IMR-90 (cell line): ENCODE measurements around the gene ETFA. TPM values are rescaled to one million over a fixed set of nuclear protein-coding genes. Genes with fewer than 3 reads are reported as not detected.

Source experiments
- ATAC-seq: fragments of 200-7000 bp; cut with Tn5 transposase; 2 replicates; pipeline ENCODE4 v1.9.1; 2020; ENCODE audit warnings: low read depth, mild to moderate bottlenecking, moderate library complexity
- BruUV-seq: library from RNA; stranded (reverse); fragments of 400-500 nt; replicated peaks from 2 replicates; lab custom pipeline; 2021; lab: Mats Ljungman, UMichigan
- CTCF ChIA-PET: fragments of 300-600 bp; formaldehyde crosslinking; extraction: SDS; loops from one replicate; lab custom pipeline; 2021; ENCODE audit warnings: antibody characterized with exemption; lab: Yijun Ruan, JAX
- POLR2A ChIA-PET: fragments of 300-600 bp; sonication (Branson Sonifier 250); formaldehyde crosslinking; loops from one replicate; lab custom pipeline; 2022; ENCODE audit warnings: antibody characterized with exemption; ENCODE audit not compliant: unreplicated experiment; lab: Charles Lee
- DNase-seq: peaks from one replicate; pipeline ENCODE4 v3.0.0; 2013
- H2AFZ ChIP-seq: replicated peaks from 2 replicates; pipeline ENCODE3; 2013; ENCODE audit warnings: low read length, mild to moderate bottlenecking; ENCODE audit not compliant: poor library complexity
- H2AK5ac ChIP-seq: 2 replicates; pipeline ENCODE4 v1.6.1; 2013; ENCODE audit warnings: low read depth, low read length, inconsistent platforms
- H2AK9ac ChIP-seq: replicated peaks from 2 replicates; pipeline ENCODE3; 2013; ENCODE audit warnings: mild to moderate bottlenecking, low read depth, low read length, moderate library complexity; ENCODE audit not compliant: poor library complexity
- H2BK120ac ChIP-seq: 2 replicates; pipeline ENCODE4 v1.6.1; 2013; ENCODE audit warnings: low read depth, low read length, inconsistent platforms
- H2BK15ac ChIP-seq: 3 replicates; pipeline ENCODE4 v1.6.1; 2013; ENCODE audit warnings: low read depth, low read length, inconsistent platforms
- H2BK20ac ChIP-seq: 2 replicates; pipeline ENCODE4 v1.6.1; 2013; ENCODE audit warnings: low read depth, mild to moderate bottlenecking, inconsistent platforms, low read length, moderate library complexity
- H2BK5ac ChIP-seq: 2 replicates; pipeline ENCODE4 v1.6.1; 2013; ENCODE audit warnings: mild to moderate bottlenecking, low read depth, low read length, inconsistent platforms; ENCODE audit not compliant: poor library complexity, severe bottlenecking
- H3K14ac ChIP-seq: replicated peaks from 2 replicates; pipeline ENCODE4 v1.6.1; 2013; ENCODE audit warnings: low read depth, low read length, inconsistent platforms
- H3K18ac ChIP-seq: 2 replicates; pipeline ENCODE4 v1.6.1; 2013; ENCODE audit warnings: low read depth, low read length, control low read depth
- H3K23ac ChIP-seq: 2 replicates; pipeline ENCODE4 v1.6.1; 2013; ENCODE audit warnings: low read depth, low read length, inconsistent platforms
- H3K27ac ChIP-seq: 2 replicates; pipeline ENCODE4 v1.5.1; 2013; ENCODE audit warnings: mild to moderate bottlenecking, control low read depth, low read length; ENCODE audit not compliant: insufficient read depth
- H3K27me3 ChIP-seq: 2 replicates; pipeline ENCODE4 v1.6.1; 2013; ENCODE audit warnings: low read length; ENCODE audit not compliant: control insufficient read depth, insufficient read depth
- H3K36me3 ChIP-seq: 2 replicates; pipeline ENCODE4 v1.6.1; 2013; ENCODE audit warnings: low read length, mixed read lengths; ENCODE audit not compliant: control insufficient read depth, insufficient read depth
- H3K4ac ChIP-seq: 2 replicates; pipeline ENCODE4 v1.6.1; 2013; ENCODE audit warnings: low read depth, low read length, inconsistent platforms
- H3K4me1 ChIP-seq: 2 replicates; pipeline ENCODE4 v1.6.1; 2013; ENCODE audit warnings: low read length, mixed read lengths; ENCODE audit not compliant: control insufficient read depth, insufficient read depth
- H3K4me2 ChIP-seq: 2 replicates; pipeline ENCODE4 v1.6.1; 2013; ENCODE audit warnings: low read depth, mild to moderate bottlenecking, control low read depth, low read length, moderate library complexity
- H3K4me3 ChIP-seq: 2 replicates; pipeline ENCODE4 v1.5.1; 2013; ENCODE audit warnings: low read depth, mild to moderate bottlenecking, control low read depth, low read length, moderate library complexity; ENCODE audit not compliant: insufficient read depth
- H3K56ac ChIP-seq: 2 replicates; pipeline ENCODE4 v1.6.1; 2013; ENCODE audit warnings: low read length, inconsistent platforms; ENCODE audit not compliant: insufficient read depth; ENCODE audit errors: extremely low read depth
- H3K79me1 ChIP-seq, 2 experiments: 2 replicates each; pipeline ENCODE4 v1.6.1; 2013; ENCODE audit warnings: low read length in 2 of 2, inconsistent platforms in 1 of 2, low read depth in 1 of 2
- H3K9ac ChIP-seq: 2 replicates; pipeline ENCODE4 v1.6.1; 2013; ENCODE audit warnings: low read depth, low read length, control low read depth
- H3K9me1 ChIP-seq: 2 replicates; pipeline ENCODE4 v1.6.1; 2013; ENCODE audit warnings: low read length, inconsistent platforms; ENCODE audit not compliant: insufficient read depth
- H3K9me3 ChIP-seq: 2 replicates; pipeline ENCODE4 v1.6.1; 2013; ENCODE audit warnings: low read length; ENCODE audit not compliant: control insufficient read depth, insufficient read depth
- H4K20me1 ChIP-seq: 2 replicates; pipeline ENCODE4 v1.6.1; 2013; ENCODE audit warnings: low read length, inconsistent platforms; ENCODE audit not compliant: insufficient read depth
- H4K5ac ChIP-seq: 2 replicates; pipeline ENCODE4 v1.6.1; 2013; ENCODE audit warnings: mild to moderate bottlenecking, low read depth, low read length, control low read depth
- H4K8ac ChIP-seq, 2 experiments: 2 replicates each; pipeline ENCODE4 v1.6.1; 2013; ENCODE audit warnings: low read depth in 2 of 2, low read length in 2 of 2, control low read depth in 1 of 2, inconsistent platforms in 1 of 2
- H4K91ac ChIP-seq: 2 replicates; pipeline ENCODE4 v1.6.1; 2013; ENCODE audit warnings: low read depth, low read length, inconsistent platforms; ENCODE audit not compliant: insufficient read depth
- BHLHE40 ChIP-seq: fragments of 150-350 bp; IDR thresholded peaks from 2 replicates; pipeline ENCODE4 v1.6.1; 2016; ENCODE audit warnings: mild to moderate bottlenecking, low read depth, low read length
- CEBPB ChIP-seq: IDR thresholded peaks from 2 replicates; pipeline ENCODE4 v1.6.1; 2012; ENCODE audit warnings: low read depth, low read length, improper control_type of control experiment
- CHD1 ChIP-seq: IDR thresholded peaks from 2 replicates; pipeline ENCODE4 v1.6.1; 2012; ENCODE audit warnings: low read depth, low read length, improper control_type of control experiment
- CTCF ChIP-seq: conservative IDR thresholded peaks from 2 replicates; pipeline ENCODE4 v1.5.1; 2012; ENCODE audit warnings: mild to moderate bottlenecking, low read depth, low read length, improper control_type of control experiment
- ELK1 ChIP-seq: fragments of 150-350 bp; IDR thresholded peaks from 2 replicates; pipeline ENCODE4 v1.6.1; 2016; ENCODE audit warnings: low read depth, mild to moderate bottlenecking, low read length, moderate library complexity, borderline replicate concordance
- FOS ChIP-seq: fragments of 150-350 bp; IDR thresholded peaks from 2 replicates; pipeline ENCODE4 v1.6.1; 2016; ENCODE audit warnings: low read depth, low read length
- MAFK ChIP-seq: IDR thresholded peaks from 2 replicates; pipeline ENCODE4 v1.6.1; 2012; ENCODE audit warnings: low read depth, low read length, improper control_type of control experiment
- MAZ ChIP-seq: IDR thresholded peaks from 2 replicates; pipeline ENCODE4 v1.6.1; 2012; ENCODE audit warnings: low read depth, mild to moderate bottlenecking, low read length, improper control_type of control experiment, moderate library complexity, borderline replicate concordance
- MXI1 ChIP-seq: IDR thresholded peaks from 2 replicates; pipeline ENCODE4 v1.6.1; 2012; ENCODE audit warnings: low read depth, mild to moderate bottlenecking, low read length, moderate library complexity, borderline replicate concordance
- NFE2L2 ChIP-seq: fragments of 150-350 bp; IDR thresholded peaks from 2 replicates; pipeline ENCODE4 v1.6.1; 2016; ENCODE audit warnings: low read depth, mild to moderate bottlenecking, low read length
- POLR2A ChIP-seq: IDR thresholded peaks from 2 replicates; pipeline ENCODE4 v1.6.1; 2012; ENCODE audit warnings: mild to moderate bottlenecking, low read depth, low read length
- RAD21 ChIP-seq: IDR thresholded peaks from 2 replicates; pipeline ENCODE4 v1.6.1; 2012; ENCODE audit warnings: low read length, improper control_type of control experiment
- RCOR1 ChIP-seq: IDR thresholded peaks from 2 replicates; pipeline ENCODE4 v1.6.1; 2012; ENCODE audit warnings: mild to moderate bottlenecking, low read length, improper control_type of control experiment; ENCODE audit not compliant: insufficient replicate concordance
- RFX5 ChIP-seq: IDR thresholded peaks from 2 replicates; pipeline ENCODE4 v1.8.0; 2012; ENCODE audit warnings: low read depth, mild to moderate bottlenecking, low read length, moderate library complexity
- SMC3 ChIP-seq: fragments of 150-350 bp; IDR thresholded peaks from 2 replicates; pipeline ENCODE4 v1.6.1; 2016; ENCODE audit warnings: low read depth, mild to moderate bottlenecking, antibody characterized with exemption, low read length, moderate library complexity
- USF2 ChIP-seq: fragments of 150-350 bp; IDR thresholded peaks from 2 replicates; pipeline ENCODE4 v1.6.1; 2017; ENCODE audit warnings: mild to moderate bottlenecking, antibody characterized with exemption, low read length, low read depth
- WGBS, 2 experiments: methylation state at CpG; one replicate each; pipeline versions ENCODE4 v1.1.5 to v1.1.7; 2013; ENCODE audit warnings: missing lambda C conversion rate in 2 of 2; ENCODE audit not compliant: insufficient read length in 1 of 2; ENCODE audit errors: extremely low coverage in 2 of 2; 5-methylcytosine and 5-hydroxymethylcytosine counted together
- dilution Hi-C: fragments of 300-500 bp; cut with HindIII; formaldehyde crosslinking; loops from one replicate; pipeline ENCODE4 v1.14.3; 2018; ENCODE audit warnings: low sequenced_read_pairs; ENCODE audit not compliant: unreplicated experiment
- in situ Hi-C: fragments of 300-500 bp; cut with MboI; formaldehyde crosslinking; loops from 3 replicates; pipeline ENCODE4 v1.14.3; 2019; ENCODE audit warnings: low sequenced_read_pairs, inconsistent platforms, mixed read lengths
- intact Hi-C: fragments of 100-400 bp; cut with micrococcal nuclease; formaldehyde crosslinking; loops from 2 replicates; pipeline ENCODE4 v1.10.0; 2022
- polyA plus RNA-seq, 3 experiments: library from polyadenylated mRNA; depleted of rRNA; stranded (reverse); fragments of >200 nt; gene quantifications; 2 replicates each; pipeline ENCODE4 v1.2.3, GENCODE V29; 2012; ENCODE audit warnings: low replicate concordance in 1 of 3
- total RNA-seq: library from RNA; depleted of rRNA; stranded (reverse); fragments of >200 nt; gene quantifications from 2 replicates; pipeline ENCODE4 v1.2.3, GENCODE V29; 2012

ETFA gene
- total and polyA plus RNA-seq, 2 of the 4 experiments (the other 2 are of a cell fraction), result 115 to 172 TPM

- H3K23ac ChIP-seq, result no peak overlapping the region
- H2BK20ac ChIP-seq, result no peak overlapping the region
- no peak overlapping the region for H3K9ac ChIP-seq
- no peaks in the 10 kb centered on the region for H3K4me1 ChIP-seq
- H3K36me3 ChIP-seq, result peaks cover 22% of the 10 kb centered on the region
- H3K27me3 ChIP-seq, result no peaks in the 10 kb centered on the region
- peaks cover 0 to 6% of the 10 kb centered on the region in 2 experiments; a peak in 1 of 4 replicates for H3K79me1 ChIP-seq
- H2BK5ac ChIP-seq, result no peak overlapping the region
- no peak overlapping the region for H3K4ac ChIP-seq
- no peaks in the 10 kb centered on the region; the same call in 1 of the 2 replicates for H4K20me1 ChIP-seq
- no peak overlapping the region for H2BK120ac ChIP-seq
- H3K9me1 ChIP-seq, result peaks cover 6% of the 10 kb centered on the region
- H3K56ac ChIP-seq, result no peak overlapping the region
- POLR2A ChIA-PET, result no interaction called here
- no peak overlapping the region for H3K14ac ChIP-seq
- BruUV-seq, result no TSS peak
- dilution Hi-C loops, result no loop called here
- in situ Hi-C loops, result no loop called here
- no peak overlapping the region for H2AK9ac ChIP-seq
- no peak overlapping the region for H4K5ac ChIP-seq
- H3K9me3 ChIP-seq, result no peaks in the 10 kb centered on the region
- 80% methylated on average over 1 of the region's 1 CpG; no CpG with 5 or more reads in 1 of the 2 experiments for WGBS, 2 experiments
- no peak overlapping the region for H4K91ac ChIP-seq
- TF ChIP-seq RFX5, result no peak
- TF ChIP-seq NFE2L2, result no peak
- no peak for TF ChIP-seq MAZ
- TF ChIP-seq BHLHE40, result no peak
- no peak for TF ChIP-seq ELK1
- no peak for TF ChIP-seq USF2
- no peak for TF ChIP-seq SMC3
- no peak for TF ChIP-seq MAFK
- TF ChIP-seq POLR2A, result no peak
- TF ChIP-seq CEBPB, result no peak
- no peak for TF ChIP-seq RCOR1
- no peak for TF ChIP-seq RAD21
- no peak for TF ChIP-seq MXI1
- TF ChIP-seq FOS, result no peak
- TF ChIP-seq CHD1, result no peak
- no peak for TF ChIP-seq CTCF
- CTCF ChIA-PET, result no interaction called here
- H3K27ac ChIP-seq, result no peak overlapping the region
- no peak overlapping the region for H3K18ac ChIP-seq
- intact Hi-C loops, result no loop called here
- DNase-seq (no peak), ATAC-seq (no peak)
- no peak overlapping the region for H4K8ac ChIP-seq
- H2BK15ac ChIP-seq, result no peak overlapping the region
- no peak overlapping the region for H2AFZ ChIP-seq
- H3K4me2 ChIP-seq, result no peak overlapping the region
- no peak overlapping the region for H2AK5ac ChIP-seq
- no peak overlapping the region for H3K4me3 ChIP-seq
Observed at GRCh38 chr15:76209523-76209922, 101.7 kb downstream of the ETFA start.
